Muscle of arm (tissue), 12 donors: ENCODE data around the gene SERTAD4. TPM values are rescaled to one million over a fixed set of nuclear protein-coding genes. Genes with fewer than 3 reads are reported as not detected.

Source experiments
- DNase-seq: peaks from one replicate; pipeline ENCODE4 v3.0.0-alpha.2; 2013
- polyA plus RNA-seq, 12 donors: library from polyadenylated mRNA; unstranded; fragments of 120-200 nt; gene quantifications; one replicate each; pipeline ENCODE4 v1.2.1, GENCODE V29; 2013; ENCODE audit not compliant: insufficient read length in 12 of 12

Gene SERTAD4
- polyA plus RNA-seq, 12 donors = 5.8 to 21.4 (median 6.9) TPM; not detected in 1

- DNase-seq = no peak
These were observed 4.4 kb upstream of the SERTAD4 start for GRCh38 chr1:210228158-210228557.

DNA sequence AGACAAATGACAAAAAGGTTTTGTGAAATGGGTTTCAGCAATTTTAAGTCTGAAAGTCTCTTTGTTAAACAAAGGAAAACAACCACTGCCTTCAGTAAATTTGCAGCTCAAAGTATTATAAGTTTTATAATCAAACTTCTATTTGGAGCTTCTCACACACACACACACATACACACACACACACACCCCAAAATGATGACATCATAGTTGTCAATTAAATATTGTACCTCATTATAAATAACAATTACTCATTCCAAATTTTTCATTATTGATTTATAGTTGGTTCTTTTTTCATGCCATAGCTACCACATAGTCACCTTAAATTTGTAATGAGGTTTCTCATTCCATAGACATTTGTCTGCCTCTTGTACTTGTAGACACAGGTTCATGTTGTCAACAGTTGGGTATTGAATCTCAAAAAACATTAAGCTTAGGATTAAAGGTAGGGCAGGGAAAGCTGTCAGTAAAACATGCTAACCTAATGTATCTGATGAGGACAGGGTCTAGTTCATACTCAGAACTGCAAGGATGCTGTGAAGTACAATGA, 2.4 kb upstream of the SERTAD4 start:
- DNase-seq = no peak

- peak; percentile 50 for DNase-seq
These were observed 618 bp upstream of the SERTAD4 start for GRCh38 chr1:210231846-210232510.

DNA sequence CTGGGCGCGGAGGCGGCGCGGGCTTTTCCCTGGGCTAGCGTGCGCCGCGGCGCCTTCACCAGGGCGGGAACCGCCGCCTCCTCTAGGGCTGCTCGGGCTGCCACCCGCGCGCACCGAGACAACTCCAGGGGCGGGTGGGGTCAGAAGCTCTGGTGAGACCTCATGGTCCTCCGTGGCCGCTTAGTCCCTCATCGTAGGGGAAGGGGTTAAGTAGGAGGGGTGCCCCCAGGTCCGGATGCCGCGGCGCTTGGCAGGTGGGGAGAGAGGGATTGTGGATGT, 559 bp downstream of the SERTAD4 start:
- no peak for DNase-seq

DNA sequence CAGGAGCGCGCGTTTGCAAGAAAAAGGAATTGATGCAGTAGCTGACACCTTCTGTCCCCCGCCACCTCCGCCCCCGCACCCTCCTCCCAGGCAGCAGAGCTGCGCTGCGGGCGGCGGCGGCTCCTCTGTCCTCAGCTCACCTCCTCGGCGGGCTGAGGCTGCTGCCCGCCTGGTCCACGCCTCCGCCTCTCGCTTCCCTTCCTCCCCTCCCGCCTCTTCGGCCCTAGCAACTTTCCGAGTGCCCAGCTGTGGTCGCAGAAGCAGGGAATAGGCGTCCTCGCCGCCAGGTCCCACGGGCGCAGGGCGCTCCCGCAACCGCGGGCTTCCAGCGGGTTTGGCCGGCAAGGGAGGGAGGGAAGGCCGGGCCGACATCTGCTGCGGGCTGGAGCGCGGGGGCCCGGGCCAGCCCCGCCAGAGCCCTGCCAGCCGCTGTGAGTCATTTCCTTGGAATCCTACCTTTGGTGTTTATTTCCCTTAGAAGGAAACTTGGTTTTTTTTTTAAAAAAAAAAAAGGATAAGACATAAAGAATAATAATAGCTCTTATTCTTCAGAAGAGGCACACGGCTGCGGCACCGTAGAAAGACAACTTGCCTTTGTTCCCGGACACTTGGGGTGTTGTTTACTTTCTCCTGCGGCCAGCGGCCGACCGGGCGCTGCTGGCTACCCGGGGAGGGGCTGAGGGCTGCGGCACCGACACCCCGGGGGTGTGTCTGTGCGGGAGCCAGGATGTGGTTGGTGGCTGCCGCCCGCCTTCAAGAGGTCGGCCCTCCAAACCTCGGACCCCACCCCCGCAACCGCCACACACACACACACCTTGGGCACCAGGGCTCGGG, 1.1 kb downstream of the SERTAD4 start:
- DNase-seq = no peak

DNA sequence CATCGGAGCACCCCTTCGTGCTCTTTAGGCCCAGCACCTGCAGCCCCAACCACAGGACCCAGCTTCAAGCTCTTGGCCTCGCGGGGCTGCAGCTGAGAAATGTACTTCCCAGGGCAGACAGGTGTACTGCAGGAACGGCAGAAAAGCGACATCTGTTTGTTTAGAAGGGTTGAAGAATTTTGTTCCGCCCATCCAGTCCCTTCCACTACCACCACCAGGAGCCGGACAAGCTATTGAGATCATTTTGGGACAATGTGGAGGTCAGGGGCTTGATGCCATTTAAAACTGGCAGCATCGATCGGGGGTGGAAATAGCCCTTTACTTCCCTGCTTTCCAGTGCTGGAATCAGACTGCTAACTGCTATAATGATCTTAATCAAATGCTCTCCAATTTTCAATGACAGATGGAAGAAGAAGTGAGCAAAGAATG, 1.7 kb downstream of the SERTAD4 start:
- DNase-seq = no peak

DNA sequence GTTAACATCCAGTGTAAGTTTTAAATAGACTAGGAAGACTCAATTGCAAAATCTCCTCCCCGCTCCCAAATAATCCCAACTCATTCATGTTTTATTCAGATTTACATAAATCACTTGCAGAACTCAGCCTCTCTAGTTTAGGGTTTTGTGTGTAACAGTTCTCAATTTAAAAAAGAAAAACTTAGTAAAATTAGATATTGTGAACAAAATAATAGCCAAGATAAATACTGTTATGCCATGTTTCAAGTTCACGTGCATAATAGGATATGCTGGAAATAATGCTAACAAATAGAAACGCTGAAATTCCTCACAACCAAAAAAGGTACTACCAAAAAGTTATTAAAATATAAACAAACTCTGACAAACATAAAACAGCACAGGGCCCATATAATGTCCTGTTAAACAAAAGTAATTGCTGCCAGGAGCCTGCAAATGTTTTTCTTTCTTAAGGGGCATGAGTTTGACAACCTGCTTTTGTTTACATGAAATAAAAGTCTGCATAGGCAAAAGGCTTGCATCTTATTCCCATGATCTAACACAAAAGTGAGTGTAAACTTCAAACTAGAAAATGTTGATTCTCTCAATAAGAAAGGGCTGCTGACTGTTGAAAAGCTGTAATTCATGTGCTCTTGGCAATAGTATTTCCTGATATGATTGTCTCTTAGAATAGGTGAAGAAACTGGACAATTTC, 2.9 kb downstream of the SERTAD4 start:
- DNase-seq = no peak

GRCh38 chr1:210236386-210236839, 3.8 kb downstream of the SERTAD4 start:
- DNase-seq = no peak

GRCh38 chr1:210236840-210237409, 4.3 kb downstream of the SERTAD4 start:
- DNase-seq = peak; percentile 85

DNA sequence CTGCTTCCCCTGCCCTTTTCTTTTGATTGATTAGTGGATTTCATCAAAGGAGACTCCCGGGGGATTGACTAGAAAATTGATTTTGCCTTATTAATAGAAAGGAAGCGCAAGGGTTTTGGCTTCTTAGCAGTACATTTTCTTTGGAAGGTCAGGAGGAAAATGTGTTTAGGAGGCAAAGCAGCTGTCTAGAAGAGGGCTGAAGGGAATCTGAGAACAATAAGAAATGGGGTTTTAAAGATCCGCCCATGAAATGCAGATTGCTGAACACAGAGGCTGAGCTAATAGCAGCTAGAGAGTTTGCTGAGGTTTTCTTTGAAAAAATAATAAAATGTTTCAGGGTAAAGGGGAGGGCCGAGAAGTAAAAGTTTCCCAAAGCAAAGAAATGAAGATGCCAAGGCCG, 4.9 kb downstream of the SERTAD4 start:
- no peak for DNase-seq

GRCh38 chr1:210237981-210238380, 5.4 kb downstream of the SERTAD4 start:
- DNase-seq = no peak

GRCh38 chr1:210239349-210240111, 6.9 kb downstream of the SERTAD4 start:
- DNase-seq = no peak

DNA sequence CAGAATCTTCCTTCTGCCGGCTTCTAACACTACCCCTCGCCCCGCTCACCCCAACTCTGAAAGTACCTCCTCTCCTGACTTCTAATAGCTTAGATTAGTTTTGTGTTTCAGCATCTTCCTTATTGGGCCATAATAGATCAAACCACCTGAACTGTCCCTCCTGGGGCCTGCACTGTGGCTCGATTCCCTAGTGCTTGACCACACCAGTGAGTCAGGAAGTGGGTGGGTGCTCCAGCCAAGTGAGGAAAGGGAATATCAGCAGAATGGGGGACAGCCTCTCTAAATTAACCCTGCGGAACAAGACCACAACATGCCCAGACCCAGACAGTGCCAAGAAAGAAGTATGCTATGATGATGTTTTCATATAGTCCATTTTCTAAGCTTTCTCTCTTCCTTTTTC, 8.5 kb downstream of the SERTAD4 start:
- no peak for DNase-seq

DNA sequence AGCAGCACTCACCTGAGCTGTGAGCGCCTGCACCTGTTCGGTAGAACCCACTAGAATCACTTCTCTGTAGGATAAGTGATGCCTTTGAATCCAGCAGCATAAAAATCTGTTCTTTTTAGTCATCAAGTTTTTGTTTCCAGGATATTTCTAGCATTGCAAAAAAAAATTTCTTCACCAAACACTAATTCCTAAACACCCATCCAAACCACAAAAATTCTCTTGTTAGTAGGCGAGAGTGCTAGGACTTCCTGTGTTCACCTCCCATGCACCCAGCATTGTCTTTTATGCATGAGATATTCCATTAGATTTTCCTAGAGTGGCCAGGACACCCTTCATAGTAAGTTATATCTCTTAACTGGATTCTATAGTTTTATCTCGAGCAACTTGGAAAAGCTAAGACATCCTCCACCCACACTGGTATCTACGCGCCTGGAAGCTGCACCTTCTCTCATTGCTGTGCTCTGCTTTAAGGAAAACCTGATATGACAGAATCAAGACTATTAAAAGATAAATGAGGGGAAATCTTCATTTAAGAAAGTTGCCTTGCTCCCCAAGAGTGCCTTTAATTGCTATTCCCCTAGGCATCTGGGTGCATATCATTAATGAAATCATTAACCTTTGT, 12.3 kb downstream of the SERTAD4 start:
- no peak for DNase-seq

DNA sequence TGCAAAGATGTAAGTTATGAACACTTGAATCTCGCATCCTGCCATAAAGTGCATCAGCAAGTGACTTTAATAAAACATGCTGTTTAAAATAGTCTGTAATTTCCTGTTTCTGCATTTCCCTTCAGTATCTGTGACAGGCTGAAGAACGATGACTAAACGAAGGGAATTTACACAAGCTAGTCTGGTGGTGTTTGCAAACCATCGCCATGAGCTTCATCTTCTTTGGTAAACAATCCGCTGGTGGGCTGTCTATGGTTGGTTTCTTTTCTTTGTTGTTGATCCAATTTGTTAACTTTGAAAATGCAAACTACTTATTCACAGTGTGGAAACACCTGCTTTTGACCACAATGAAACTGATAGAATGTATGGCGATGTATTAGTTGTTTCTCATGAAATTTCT, 13.9 kb downstream of the SERTAD4 start:
- no peak for DNase-seq

DNA sequence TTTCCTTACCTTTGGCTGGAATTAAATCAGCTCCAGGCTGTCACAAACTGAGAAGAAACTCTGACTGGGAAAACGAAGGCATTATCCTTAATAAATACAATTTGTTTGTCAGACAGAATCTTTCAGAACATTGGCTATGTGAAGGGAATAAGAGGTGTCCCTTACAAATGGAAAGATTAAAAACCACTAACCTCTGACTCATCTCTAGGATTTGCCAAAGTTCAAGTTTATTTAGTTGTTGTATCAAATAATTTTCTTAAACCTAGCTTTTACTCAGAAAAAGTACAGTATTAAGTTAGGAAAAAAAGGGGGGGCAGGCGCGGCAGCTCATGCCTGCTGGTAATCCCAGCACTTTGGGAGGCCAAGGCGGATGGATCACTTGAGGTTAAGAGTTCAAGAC, 15.7 kb downstream of the SERTAD4 start:
- DNase-seq = no peak

- no peak for DNase-seq
These were observed 18.0 kb downstream of the SERTAD4 start for GRCh38 chr1:210250665-210250997.

- no peak for DNase-seq
These were observed 18.5 kb downstream of the SERTAD4 start for GRCh38 chr1:210250998-210251679.

GRCh38 chr1:210251680-210252490, 19.3 kb downstream of the SERTAD4 start:
- no peak for DNase-seq

GRCh38 chr1:210252621-210253051, 20.0 kb downstream of the SERTAD4 start:
- no peak for DNase-seq
